Measurements from ENCODE around the gene DYNLT4.
"Not testable (repeated sequence)": the region's sequence is repeated elsewhere in the genome, so short reads cannot be mapped to it uniquely, and the experiment has no call there.

The DYNLT4 gene, protein sequence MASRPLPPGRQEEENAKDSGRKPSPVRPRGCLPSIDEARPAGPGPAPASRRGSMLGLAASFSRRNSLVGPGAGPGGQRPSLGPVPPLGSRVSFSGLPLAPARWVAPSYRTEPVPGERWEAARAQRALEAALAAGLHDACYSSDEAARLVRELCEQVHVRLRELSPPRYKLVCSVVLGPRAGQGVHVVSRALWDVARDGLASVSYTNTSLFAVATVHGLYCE
- 1.0 to 13.3 reads per million in 2 donors for total RNA-seq

DNA sequence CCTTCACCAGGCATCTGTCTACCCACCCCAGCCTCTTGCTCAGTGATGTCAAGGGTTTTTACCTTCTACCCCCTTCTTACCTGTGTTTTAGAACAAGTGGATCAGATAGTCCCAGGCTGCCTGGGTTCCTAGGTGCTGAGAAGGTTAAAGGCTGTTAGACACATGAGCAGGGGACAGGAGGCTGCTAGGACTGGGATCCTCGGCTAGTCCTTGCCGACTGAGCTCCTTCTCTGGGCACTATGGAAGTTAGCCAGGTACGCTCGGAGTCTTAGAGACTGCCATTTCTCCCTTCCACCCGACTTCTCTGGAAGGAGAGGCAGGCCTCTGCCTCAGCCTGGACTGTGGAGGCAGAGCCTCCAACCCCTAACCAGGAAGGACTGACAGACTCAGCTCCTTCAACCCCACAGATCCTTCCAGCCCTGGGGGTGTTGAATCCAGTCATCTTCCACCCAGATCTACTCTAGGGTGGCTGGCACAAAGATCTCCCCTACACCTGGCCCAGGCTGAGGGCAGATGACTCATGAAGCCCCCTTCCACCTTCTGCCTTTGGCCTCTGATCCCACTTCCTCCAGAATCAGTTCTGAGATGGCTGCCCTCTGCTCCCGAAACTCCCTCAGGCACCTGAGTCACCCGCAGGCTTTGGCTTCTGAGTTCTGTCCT is at the start of gene DYNLT4:
Gene DYNLT4, minus strand, starts transcription at position 648 of the 660 bp plus-strand sequence. CDS start 683 bp downstream, outside the sequence.
- no peak for DNase-seq

DNA sequence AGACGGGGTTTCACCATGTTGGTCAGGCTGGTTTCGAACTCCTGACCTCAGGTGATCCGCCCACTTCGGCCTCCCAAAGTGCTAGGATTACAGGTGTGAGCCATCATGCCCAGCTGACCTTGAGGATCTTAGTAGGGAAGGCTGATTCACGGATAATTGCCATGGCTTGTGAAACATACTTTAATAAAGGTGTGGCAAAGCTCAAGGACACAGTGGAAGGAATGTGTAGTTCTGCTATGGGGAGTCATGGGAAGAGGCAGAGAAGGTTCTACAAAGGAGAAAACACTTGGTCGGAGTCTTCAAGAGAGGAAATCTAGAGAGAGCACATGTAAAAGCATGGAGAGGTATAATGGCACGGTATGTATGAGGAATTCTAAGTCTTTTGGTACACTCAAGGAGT is 48.6 kb upstream of the DYNLT4 start:
- no peak for DNase-seq

DNA sequence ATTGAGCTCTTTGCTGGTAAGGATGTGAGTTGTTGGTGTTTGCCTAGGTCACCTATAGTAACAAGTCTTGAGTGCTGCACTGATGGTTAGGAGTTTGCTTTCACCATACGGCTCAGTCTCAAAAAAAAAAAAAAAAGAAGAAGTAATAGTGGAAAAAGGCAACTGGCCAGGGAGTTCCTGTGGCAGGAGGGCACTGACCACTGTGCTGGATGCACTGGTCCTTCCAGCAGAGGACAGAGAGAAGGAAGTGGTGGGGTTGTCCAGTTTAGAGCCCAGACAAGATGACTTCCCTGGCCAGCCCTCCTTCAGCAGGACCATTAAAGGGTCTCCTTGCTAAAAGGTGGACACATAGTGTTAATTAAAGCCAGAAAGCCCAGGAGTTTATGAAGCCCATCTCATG is 47.8 kb upstream of the DYNLT4 start:
- DNase-seq, result no peak

DNA sequence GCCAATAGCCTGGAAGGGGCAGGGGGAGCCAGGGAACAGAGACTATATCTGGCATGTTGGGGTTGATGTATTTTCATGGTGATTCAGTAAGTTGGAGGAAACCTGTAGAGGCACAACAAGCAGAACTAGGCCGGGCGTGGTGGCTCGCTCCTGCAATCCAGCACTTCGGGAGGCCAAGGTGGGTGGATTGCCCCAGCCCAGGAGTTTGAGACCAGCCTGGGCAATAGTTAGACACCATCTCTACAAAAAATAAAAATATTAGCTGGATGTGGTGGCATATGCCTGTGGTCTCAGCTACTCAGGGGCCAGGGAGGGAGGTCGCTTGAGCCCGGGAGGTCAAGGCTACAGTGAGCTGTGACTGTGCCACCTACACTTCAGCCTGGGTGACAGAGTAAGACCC is 46.0 kb upstream of the DYNLT4 start:
- no peak for DNase-seq

DNA sequence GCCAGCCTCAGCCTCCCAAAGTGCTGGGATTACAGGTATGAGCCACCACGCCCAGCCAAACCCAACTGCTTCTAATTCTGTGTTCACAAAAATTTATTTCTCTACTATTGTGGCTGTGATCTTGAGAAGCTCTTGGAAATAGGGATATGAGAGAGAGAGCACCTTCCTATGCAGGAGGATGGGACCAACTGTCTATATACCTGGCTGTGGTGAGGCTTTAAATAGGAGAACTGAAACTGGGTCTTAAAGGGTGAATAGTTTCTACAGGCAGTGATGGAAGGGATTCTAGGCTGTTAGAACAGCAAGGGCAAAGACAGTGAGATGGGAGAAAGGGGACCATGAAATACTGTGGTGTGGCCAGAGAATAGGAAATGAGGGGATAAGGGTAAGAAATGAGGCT is 44.2 kb upstream of the DYNLT4 start:
- no peak for DNase-seq

DNA sequence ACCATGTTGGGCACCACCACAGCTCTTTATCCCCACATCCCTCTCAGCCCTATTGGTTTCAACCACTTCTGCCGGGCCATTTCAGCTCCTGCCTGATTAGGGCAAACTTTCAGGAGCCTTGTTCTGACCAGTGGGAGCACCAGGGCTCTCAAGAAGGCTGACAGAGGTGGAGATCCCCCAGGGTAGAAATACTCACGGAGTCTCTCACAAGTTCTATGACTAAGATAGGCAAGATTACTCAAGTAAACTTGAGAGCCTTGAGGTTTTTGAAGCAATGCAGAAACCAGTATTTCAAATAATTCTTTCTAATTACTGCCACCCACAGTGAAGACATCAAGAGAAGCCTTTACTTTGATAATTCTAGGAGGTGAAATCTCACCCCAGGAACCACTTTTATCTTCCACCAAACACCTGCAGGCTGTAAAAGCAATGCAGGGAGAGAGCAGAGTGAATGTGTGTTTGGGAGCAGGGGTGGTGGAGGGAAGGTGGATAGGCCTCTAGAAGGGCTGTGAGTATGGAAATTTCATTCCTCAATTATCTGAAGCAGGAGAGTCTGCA is 42.5 kb upstream of the DYNLT4 start:
- DNase-seq, result no peak

DNA sequence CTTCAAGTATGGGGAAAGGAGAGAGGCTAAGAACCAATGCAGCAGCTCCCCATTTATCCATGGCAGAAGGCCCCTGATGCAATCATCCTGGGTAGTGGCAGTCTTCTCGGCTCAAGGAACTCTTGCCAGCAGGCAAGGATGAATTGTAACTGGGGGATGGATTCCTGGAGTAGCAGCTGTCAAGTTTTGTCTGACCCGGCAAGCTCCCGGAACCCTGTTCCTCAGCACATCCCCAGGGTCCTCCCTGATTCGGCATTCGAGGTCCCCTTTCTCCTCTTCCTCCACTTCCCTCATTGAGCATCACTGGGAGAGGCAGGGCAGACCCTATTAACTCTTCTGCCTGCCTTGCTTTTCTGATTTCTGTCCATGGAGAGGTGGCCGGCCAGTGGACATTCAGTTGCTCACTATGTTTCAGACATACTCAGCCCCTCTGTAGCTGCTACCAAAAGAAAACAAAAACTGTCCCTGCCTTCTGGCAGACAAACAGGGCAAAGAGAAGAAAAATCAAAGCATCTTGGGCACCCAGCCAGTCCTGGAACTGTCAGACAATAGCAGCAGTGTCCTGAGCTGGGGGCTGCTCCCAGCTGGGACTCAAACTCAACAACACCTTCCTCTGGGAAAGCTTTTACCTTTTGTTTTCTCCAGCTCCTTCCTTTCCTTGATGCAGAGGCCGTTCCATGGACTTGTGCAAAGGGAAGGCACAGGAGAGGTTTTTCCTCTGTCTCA is 41.5 kb upstream of the DYNLT4 start:
- no peak for DNase-seq

DNA sequence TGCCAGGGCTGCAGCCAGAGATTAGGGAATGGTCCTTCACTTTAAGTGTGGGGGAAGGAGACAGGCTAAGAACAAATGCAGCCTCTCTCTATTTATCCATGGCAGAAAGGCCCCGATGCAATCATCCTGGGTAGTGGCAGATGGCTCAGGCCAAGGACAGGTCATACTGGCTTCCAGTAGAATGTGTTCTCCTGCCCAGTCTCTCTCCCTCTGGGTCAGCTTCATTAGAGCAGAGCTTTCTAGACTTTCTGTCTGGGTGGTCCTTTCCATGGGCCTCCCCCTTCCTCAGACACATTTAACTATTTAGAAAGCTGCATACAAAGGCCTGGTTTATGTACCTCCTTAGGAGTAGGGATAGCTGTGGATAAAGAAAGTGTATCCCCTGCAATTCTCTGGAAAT is 40.7 kb upstream of the DYNLT4 start:
- DNase-seq, result no peak

DNA sequence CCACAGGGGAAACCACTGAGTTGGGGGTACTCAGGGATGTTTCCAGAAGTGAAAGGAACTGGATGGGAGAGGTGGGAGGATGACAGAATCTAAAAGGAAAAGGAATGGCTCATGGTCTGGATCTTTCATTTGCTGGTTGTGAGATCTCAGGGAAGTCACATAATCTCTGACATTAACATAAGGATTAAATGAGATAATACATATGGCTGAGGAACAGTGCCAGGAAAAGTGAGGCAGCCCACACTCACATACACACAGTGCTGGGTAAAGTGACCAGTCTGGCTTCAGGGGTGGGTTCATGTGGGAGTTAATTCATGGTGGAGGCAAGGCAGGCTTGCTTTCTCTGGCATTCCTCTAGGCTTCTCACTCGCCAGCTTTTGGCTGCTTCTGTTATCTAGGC is 39.8 kb upstream of the DYNLT4 start:
- DNase-seq, result no peak

DNA sequence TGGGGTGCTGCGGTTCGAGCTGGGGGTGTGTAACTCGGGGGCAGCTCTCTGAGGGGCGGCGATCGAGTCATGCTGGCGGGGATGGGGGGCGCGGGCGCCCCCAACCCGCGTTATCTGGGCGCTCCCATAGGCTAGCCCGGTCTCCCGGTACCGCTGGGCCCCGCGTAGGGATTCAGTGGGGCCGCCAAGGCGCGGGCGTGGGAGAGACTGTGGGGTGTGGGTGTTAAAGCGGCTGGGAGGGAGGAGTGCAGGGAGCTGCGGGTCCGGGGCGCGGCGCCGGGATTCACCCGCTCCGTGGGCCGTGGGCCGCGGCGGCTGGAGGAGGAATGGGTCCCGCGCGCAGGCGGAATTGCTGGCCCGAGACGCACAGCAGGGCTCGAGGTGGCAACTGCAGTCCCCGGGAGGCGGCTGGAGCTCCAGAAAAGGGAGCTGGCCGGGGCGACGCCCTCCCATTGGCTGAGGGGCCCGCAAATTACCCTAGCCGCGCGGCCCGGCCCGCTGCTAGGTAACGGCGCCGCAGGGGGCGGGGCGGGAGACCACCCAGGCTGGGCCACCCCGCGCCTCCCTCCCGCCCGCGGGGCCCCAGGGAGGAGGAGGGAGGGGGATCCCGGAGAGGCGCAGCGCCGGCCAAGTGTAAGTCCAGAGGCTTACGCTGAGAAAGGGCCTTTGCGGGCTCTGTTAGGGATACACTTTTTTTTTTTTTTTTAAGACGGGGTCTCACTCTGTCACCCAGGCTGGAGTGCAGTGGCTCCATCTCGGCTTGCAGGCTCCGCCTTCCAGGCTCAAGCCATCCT is 35.9 kb upstream of the DYNLT4 start, which contains the start of gene PTCH2:
Gene PTCH2, minus strand, starts transcription at position 392 of the 794 bp plus-strand sequence. Its CDS starts 321 bp downstream, at position 71.
- no peak for DNase-seq

DNA sequence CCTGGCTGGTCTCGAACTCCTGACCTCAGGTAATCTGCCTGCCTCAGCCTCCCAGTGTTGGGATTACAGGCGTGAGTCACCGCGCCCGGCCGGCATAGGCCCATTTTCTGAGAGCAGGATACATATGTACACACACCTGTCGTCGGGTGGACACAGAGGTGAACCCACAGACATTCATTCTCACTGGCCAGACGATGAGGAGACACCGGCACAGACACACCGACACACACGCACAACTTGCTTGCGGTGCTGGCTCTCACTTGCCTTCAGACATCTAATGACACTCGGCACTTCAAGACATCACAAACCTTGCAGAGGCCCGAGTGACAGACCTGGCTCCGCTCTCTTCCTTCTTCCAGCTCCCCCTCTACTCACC is 35.3 kb upstream of the DYNLT4 start:
- no peak for DNase-seq

DNA sequence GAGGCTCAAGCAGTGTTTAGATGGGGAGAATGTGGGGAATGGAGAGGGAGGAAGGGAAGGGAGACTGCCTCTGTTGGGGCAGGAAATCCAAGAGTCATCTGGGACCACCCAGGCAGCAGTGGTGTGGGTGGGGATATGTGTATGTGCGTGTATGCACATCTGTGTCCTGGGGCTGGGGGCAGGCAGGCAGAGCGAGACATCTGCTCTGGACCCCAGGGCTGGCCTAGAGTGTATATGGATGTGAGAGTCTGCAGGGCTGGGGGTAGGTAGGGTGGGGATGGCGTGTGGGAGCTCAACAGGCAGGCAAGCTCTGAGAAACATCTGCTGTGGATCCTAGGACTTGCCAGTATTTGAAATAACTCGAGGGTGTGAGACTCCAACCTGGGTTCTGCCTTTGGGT is 32.4 kb upstream of the DYNLT4 start:
- no peak for DNase-seq

DNA sequence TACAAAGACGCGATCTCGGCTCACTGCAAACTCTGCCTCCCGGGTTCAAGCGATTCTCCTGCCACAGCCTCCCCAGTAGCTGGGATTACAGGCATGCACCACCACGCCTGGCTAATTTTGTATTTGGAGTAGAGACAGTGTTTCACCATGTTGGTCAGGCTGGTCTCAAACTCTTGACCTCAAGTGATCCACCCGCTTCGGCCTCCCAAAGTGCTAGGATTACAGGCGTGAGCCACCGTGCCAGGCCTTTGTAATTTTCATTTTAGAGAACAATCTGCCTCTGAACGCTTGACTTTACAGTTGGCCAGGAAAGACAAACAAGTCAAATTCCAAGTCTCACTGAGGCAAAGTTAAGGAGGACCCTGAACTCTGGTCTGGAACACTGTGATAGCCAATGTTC is 31.1 kb upstream of the DYNLT4 start:
- not testable (repeated sequence) for DNase-seq

DNA sequence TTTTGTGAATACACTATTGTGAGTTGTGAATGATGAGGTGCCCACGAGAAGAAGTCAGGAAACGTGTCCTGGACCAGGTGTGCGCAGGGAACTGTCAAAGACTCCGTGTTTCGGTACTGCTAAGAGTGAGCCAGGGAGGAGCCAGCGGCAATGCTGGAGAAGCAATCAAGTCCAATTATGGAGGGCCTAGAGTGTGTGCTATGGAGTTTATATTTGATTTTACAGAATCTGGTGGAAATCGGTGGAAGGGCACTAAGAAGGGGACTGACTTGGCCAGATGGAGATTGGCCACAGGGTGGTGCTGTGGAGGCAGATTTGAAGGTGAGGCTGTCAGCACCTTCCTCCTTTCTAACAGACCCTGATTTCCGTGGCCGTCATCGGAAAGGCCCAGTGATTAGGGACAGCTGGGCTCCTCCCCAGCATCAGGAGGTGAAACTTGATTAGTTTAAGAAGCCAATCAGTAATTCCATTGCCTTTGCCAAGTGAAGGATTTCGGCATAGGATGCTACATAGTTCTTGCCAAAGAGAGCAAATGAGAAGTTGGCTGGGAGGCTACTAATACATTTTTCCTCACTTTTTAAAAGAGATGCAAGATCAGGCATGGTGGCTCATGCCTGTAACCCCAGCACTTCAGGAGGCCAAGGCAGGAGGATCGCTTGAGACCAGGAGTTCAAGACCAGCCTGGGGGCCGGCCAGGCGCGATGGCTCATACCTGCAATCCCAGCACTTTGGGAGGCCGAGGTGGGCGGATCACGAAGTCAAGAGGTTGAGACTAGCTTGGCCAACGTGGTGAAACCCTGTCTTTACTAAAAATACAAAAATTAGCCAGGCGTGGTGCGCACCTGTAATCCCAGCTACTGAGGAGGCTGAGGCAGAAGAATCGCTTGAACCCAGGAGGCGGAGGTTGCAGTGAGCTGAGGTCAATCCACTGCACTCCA is 28.9 kb upstream of the DYNLT4 start:
- DNase-seq, result peak; percentile 83

DNA sequence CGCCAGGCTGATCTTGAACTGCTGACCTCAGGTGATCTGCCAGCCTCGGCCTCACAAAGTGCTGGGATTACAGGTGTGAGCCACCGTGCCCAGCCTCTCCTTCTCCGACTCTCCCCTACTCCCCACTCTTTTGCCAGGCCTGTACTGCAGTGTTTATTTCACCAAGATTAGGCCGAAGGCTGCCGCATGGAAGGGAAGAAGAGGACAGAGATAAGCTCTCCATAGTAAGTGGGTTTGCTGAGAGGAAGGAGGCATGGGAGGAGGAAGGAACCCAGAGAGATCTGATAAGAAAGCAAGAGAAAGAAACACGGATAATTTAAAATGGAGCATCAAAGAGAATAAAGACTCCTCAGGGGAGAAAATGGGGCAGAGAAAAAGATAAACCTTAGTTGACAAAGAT is 27.2 kb upstream of the DYNLT4 start:
- DNase-seq, result no peak

DNA sequence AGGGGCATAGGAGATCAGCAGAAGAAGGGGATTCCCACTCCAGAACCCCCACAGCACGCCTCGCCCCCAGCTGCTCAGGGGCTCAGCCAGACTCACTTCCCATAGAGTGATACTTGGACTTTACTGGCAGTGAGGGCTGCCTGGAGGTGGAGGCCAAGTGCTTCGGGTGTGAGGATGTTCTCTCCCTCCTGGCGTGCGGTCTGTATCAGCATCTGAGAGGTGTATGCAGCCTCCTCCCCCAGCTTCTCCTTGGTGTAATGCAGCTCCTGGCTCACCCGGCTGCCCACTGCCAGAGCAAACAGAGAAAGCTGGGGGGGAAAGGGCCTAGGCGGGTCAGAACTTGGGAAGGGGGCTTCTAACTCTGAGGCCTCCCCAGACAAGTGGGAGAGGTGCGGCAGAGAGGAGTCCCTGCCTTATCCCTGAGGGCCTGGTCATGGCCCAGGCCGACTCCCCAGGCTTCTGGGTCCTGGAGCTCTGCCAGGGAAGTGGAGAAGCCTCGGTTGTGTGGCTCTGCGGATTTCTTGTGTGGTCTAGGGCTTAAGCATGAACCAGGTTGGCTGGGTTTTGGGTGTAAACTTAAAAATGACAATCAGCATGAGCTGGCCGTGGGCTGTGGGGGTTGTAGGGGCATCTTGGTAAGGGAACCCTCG is 25.0 kb upstream of the DYNLT4 start:
- no peak for DNase-seq

DNA sequence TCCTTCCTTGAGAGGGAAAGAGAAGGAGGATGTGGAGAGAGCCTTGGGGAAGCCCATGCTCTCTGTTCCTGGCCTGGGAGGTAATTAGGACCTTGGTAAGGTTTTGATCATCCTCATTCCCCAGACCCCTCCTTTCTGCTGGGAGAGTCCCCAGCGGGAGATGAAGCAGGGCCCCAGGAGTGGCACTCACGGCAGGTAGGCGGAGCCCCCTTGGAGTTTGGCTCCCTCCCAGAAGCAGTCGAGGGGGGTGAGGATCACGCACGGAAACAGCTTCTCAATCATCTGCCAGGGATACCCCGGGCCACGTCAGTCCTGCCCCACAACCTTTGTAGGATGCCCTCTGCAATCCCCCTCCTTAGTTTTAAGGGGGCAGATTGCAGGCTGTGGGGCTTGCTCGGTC is 24.4 kb upstream of the DYNLT4 start:
- DNase-seq, result no peak

DNA sequence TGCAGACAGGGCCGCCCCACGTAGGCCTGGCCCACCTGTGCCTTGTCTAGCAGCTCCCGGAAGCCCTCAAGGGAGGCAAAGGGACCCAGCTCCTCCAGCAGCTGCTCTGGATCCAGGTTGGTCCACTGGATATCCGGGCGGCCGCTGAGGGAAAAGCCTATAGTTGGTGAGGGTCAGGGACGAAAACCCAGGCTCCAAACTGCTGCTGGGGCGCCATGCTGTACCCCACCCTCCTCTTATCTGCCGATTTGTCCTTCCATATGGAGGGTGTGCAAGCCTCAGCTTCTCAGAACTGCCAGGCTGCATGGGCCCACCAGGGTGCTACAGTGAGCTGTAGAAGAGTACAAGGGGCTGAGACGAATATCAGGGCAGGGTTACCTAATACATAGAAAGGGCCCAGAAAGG is 23.8 kb upstream of the DYNLT4 start:
- DNase-seq, result no peak

DNA sequence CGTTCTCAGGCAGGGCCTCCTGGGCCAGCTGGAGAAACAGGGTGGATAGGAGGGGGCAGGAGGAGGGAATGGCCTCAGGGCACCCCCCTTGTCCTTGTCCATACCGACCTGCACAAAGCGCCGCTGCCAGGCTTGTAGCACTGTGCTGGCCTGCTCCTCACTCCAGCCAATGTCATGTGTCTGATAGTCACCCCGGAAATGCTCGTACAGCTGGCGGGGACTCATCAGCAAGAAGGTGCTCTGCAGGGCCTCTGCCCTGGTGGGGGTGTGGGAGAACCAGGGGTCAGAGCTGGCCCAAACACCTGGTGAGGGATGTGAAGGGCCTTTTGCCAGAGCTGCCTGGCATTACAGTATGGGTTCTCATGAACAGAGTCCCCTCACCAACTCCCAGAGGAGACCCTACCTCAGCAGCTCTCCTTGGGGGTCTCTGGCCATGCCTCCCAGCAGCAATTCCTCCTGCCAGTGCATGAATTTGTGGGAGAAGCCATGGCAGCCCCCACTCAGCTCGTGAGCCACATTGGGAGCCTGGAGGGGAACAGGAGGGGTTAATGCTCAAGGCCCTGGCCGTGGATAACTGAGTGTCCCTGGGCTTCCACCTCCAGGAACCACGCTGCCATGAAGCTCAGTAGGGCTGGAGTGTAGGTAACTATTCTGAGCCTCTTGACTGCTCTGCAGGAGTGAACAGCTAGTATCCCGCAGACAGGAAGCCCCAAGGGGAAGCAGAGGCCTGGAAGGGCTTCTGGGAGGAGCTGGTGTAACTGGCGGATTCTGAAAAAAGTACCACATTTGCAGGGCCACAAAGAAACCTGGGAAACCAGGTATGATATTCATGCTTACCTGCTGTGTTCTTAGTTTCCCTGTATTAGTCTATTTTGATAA is 22.6 kb upstream of the DYNLT4 start:
- no peak for DNase-seq

DNA sequence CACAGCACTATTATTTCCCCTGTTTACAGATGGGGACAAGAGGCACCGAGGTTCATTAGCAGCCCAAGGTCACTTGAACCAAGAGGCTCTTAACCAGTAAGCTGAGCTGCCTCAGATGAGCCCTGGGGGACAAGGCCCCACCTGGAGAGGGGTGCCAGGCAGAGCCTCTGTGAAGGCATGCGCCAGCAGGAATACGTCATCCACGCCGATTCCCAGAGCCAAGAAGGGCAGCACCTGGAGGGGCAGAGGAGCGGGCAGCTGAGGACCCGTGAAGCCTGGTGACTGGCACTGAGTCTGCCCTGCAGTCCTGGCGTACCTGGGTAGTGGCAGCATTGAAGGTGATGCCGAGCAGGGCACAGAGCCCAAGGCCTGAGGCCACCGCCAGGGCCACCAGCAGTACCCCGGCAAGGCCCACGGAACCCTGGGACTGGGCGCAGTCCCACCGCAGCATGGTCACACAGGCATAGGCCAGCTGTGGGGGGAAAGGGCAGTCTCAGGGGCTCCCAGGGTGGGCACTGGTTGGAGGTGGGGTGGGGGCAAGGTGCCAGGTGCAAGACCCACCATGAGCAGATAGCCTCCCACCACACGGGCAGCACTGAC is 21.8 kb upstream of the DYNLT4 start:
- DNase-seq, result no peak

Measured in T-helper 9 cell (primary cell).